Endothelial cell of hepatic sinusoid (primary cell): ENCODE results near the gene ZP1.

ENCODE experiments used
- in situ Hi-C: cut with HindIII; loops from 2 replicates; pipeline ENCODE4 v1.10.0; 2017; ENCODE audit warnings: low sequenced_read_pairs

The ZP1 gene

GRCh38 chr11:60921259-60921658 lies 53.9 kb downstream of the ZP1 start:
- in situ Hi-C loops = no loop called here

- in situ Hi-C loops = no loop called here
These were observed 54.5 kb downstream of the ZP1 start for GRCh38 chr11:60921777-60922335.

DNA sequence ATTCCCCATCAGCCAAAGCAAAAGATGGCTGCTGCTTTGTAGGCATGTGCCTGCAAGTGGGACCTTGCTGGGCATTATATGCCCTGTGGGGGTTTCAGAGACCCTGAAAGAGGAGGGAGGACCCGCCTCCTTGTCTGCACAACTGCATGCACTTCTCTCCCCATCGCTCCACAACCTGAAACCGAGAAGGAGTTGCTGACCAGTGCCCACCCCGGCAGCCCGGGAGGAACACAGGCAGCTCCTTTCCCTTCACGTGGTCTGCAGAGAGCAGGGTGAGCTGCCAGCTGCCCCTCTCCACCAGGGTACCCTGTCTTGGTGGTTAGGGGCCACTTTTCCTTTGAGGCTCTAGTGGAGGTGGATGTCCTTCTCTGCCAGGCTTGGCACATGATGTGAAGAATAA lies 55.6 kb downstream of the ZP1 start:
- in situ Hi-C loops = no loop called here

GRCh38 chr11:60923326-60923725 lies 56.0 kb downstream of the ZP1 start:
- in situ Hi-C loops = no loop called here

DNA sequence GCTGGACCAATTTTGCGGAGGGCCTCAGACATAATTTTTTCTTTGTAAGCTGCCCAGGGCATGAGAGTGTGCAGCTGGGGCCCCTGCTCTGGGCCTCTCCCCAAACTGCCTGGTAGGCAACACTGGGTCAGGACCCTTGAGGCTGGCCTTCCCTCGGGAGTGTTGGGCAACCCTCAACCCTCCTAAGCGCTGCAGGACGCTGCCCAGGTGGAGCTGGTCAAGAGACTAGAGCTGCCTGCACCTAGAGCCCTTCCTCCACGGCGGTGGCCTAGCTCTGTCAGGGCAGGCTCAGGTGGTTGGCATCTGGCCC lies 56.4 kb downstream of the ZP1 start:
- in situ Hi-C loops = no loop called here

DNA sequence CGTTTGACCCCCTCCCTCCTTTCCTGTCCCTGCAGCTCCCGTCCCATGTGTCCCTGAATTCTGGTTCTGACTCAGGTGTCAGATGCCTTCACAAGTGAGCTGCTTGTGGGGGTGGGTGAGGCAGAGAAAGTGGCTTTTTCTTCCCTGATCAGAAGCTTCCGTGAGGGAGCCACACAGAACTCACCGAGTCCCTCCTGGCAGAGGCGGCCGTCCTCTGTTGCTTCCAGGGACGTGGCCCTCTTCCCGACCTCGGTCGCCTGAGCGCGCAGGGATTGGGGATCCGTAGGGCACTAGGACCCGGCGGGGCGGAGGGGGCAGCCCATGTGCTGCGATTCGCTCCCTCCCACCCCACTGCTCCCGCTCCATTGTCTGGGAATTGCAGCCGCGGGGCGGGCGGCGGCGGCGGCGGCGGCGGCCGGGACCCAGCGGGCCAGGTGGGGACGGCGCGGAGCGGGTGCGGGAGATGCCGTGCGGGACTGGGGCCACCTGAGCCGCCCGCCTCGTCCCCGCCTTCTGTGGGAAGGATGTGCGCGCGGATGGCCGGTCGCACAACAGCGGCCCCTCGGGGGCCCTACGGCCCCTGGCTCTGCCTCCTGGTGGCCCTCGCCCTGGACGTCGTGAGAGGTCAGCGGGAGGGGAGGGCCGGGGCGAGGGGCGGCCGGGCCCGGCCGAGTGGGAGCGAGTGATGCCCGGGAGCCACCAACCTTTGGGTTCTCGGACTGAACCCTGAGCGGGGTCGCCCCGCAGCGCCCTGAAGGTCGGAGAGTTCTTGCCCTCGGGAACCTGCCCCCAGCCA lies 57.0 kb downstream of the ZP1 start, which contains the start of gene TMEM132A:
Gene TMEM132A, plus strand, starts transcription at position 351 of the 796 bp plus-strand sequence. Its CDS starts 174 bp downstream, at position 525.
- in situ Hi-C loops = no loop called here
